ENCODE measurements around the gene ILDR1.

DNA sequence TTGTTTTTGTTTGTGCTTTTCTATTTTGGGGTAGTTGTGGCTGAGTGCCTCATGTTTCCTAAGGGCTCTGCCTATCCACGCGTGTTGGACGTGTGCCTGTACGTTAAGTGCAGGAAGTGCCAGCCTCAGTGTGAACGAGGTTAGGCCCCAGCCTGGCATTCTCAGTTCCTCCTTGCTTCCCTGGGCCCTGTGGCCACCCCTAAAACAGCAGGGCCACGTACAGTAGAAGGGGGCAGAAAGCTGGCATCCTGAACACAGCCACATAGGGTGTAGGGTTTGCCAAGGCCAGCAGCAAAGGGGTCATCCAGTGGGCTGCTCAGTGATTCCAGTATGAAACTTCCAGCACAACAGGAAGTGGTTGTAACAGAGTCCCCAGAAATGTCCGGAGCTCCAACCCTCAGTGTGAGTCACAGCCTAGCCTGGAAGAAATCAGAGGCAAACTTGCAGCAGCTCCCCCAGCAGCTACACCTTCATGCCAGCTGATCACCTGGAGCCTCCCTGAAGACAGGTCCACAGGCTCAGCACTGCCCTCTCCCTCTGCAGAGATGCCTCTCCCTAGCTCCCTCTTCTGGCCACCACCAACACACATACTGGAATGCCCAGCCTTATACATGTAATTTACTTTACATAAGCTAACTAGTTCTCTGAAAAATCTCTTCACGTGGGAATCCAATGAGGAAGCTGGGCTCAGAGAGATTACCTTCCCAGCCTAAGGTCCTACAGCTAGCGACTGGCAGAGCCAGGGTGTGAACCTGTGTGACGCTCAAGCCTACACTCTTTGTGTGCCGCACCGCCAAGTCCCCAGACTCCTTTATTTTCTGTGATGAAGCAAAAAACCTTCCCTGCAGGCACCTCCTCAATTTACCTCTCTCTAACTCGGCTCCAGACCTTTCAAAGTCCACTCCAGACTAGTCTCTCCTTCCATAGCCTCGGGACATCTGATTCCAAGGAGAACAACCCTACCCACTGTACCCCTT, 26.6 kb downstream of the ILDR1 start:
- TF ChIP-seq, protein P1, sequence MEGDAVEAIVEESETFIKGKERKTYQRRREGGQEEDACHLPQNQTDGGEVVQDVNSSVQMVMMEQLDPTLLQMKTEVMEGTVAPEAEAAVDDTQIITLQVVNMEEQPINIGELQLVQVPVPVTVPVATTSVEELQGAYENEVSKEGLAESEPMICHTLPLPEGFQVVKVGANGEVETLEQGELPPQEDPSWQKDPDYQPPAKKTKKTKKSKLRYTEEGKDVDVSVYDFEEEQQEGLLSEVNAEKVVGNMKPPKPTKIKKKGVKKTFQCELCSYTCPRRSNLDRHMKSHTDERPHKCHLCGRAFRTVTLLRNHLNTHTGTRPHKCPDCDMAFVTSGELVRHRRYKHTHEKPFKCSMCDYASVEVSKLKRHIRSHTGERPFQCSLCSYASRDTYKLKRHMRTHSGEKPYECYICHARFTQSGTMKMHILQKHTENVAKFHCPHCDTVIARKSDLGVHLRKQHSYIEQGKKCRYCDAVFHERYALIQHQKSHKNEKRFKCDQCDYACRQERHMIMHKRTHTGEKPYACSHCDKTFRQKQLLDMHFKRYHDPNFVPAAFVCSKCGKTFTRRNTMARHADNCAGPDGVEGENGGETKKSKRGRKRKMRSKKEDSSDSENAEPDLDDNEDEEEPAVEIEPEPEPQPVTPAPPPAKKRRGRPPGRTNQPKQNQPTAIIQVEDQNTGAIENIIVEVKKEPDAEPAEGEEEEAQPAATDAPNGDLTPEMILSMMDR (conservative IDR thresholded peaks at IDR 0.05; ENCODE audit: low read length), result peak; percentile 91
- TF ChIP-seq EZH2phosphoT487 (IDR thresholded peaks at IDR 0.05; ENCODE audit: borderline replicate concordance, low read depth, low read length), result no peak
